Measurements from ENCODE around the gene PPIF. TPM values are rescaled to one million over a fixed set of nuclear protein-coding genes. Genes with fewer than 3 reads are reported as not detected.

PPIF gene
- total and polyA plus RNA-seq, 7 experiments from 2014 or later, result 8.7 to 192 (median 24.0) TPM

GRCh38 chr10:79352035-79352877, 5.0 kb downstream of the PPIF start:
- H3K9me3 ChIP-seq (ENCODE audit: control insufficient read depth in 2 of 3, low read length in 3 of 3), result no peaks in the 10 kb centered on the region
- no peaks in the 10 kb centered on the region for H3K9me3 Mint-ChIP-seq
- intact Hi-C loops (cut with micrococcal nuclease), result no loop called here
- peaks cover 15 to 20% of the 10 kb centered on the region in 2 donors for H3K4me1 ChIP-seq (ENCODE audit: control insufficient read depth in 2 of 2, insufficient read depth in 2 of 2, low read length in 2 of 2)
- peak overlapping the region in 2 of 9 donors; percentile 37 to 45 for H3K27ac Mint-ChIP-seq
- peaks cover 10 to 68% (median 16%) of the 10 kb centered on the region in 3 experiments for H3K36me3 ChIP-seq (ENCODE audit: control insufficient read depth in 2 of 3, insufficient read depth in 3 of 3, low read length in 3 of 3)
- ATAC-seq, result no peak
- DNase-seq, result peak in 1 of 9 donors; percentile 22
- ChIA-PET POLR2A (no interaction called here), CTCF (no interaction called here)
- no peaks in the 10 kb centered on the region for H3K27me3 Mint-ChIP-seq
- H3K4me3 Mint-ChIP-seq, result no peak overlapping the region
- H3K27ac ChIP-seq (ENCODE audit: low read depth, low read length), result no peak overlapping the region
- H3K27me3 ChIP-seq (ENCODE audit: control insufficient read depth in 2 of 2, insufficient read depth in 2 of 2, low read length in 2 of 2), result no peaks in the 10 kb centered on the region
- peaks cover 29 to 64% (median 52%) of the 10 kb centered on the region in 5 donors for H3K36me3 Mint-ChIP-seq
- no peak overlapping the region for H3K4me3 ChIP-seq (ENCODE audit: low read length)
- peaks cover 9 to 60% (median 30%) of the 10 kb centered on the region in 7 donors for H3K4me1 Mint-ChIP-seq

GRCh38 chr10:79353000-79353406, 5.7 kb downstream of the PPIF start:
- Mint-ChIP-seq H3K9me3 (no peaks in the 10 kb centered on the region), H3K4me1 (peaks cover 9 to 60% (median 30%) of the 10 kb centered on the region in 7 donors), H3K36me3 (peaks cover 29 to 66% (median 55%) of the 10 kb centered on the region in 5 donors), H3K4me3 (no peak overlapping the region), H3K27me3 (no peaks in the 10 kb centered on the region), H3K27ac (no peak overlapping the region)
- CTCF ChIA-PET, result no interaction called here
- H3K9me3 ChIP-seq (ENCODE audit: control insufficient read depth in 2 of 3, low read length in 3 of 3), result no peaks in the 10 kb centered on the region
- ATAC-seq (peak; percentile 37), DNase-seq (peak in 1 of 9 donors; percentile 17)
- H3K36me3 ChIP-seq (ENCODE audit: control insufficient read depth in 2 of 3, insufficient read depth in 3 of 3, low read length in 3 of 3), result peaks cover 10 to 68% (median 16%) of the 10 kb centered on the region in 3 experiments
- no peak overlapping the region for H3K27ac ChIP-seq (ENCODE audit: low read depth, low read length)
- peaks cover 15 to 17% of the 10 kb centered on the region in 2 donors for H3K4me1 ChIP-seq (ENCODE audit: control insufficient read depth in 2 of 2, insufficient read depth in 2 of 2, low read length in 2 of 2)
- no peak overlapping the region for H3K4me3 ChIP-seq (ENCODE audit: low read length)
- intact Hi-C loops (cut with micrococcal nuclease), result no loop called here
- POLR2A ChIA-PET, result no interaction called here
- no peaks in the 10 kb centered on the region for H3K27me3 ChIP-seq (ENCODE audit: control insufficient read depth in 2 of 2, insufficient read depth in 2 of 2, low read length in 2 of 2)

GRCh38 chr10:79353726-79354125, 6.5 kb downstream of the PPIF start:
- Histone ChIP-seq H3K27me3 (ENCODE audit: control insufficient read depth in 2 of 2, insufficient read depth in 2 of 2, low read length in 2 of 2) (no peaks in the 10 kb centered on the region), H3K4me1 (ENCODE audit: control insufficient read depth in 2 of 2, insufficient read depth in 2 of 2, low read length in 2 of 2) (peaks cover 7 to 10% of the 10 kb centered on the region in 2 donors), H3K36me3 (ENCODE audit: control insufficient read depth in 2 of 3, insufficient read depth in 3 of 3, low read length in 3 of 3) (peaks cover 10 to 68% (median 16%) of the 10 kb centered on the region in 3 experiments), H3K9me3 (ENCODE audit: control insufficient read depth in 2 of 3, low read length in 3 of 3) (no peaks in the 10 kb centered on the region), H3K27ac (ENCODE audit: low read depth, low read length) (no peak overlapping the region), H3K4me3 (ENCODE audit: low read length) (no peak overlapping the region)
- POLR2A ChIA-PET, result no interaction called here
- DNase-seq, result no peak
- intact Hi-C loops (cut with micrococcal nuclease), result no loop called here
- peaks cover 29 to 66% (median 55%) of the 10 kb centered on the region in 5 donors for H3K36me3 Mint-ChIP-seq
- no peak overlapping the region for H3K27ac Mint-ChIP-seq
- H3K9me3 Mint-ChIP-seq, result peaks cover 0 to 1% (median 0%) of the 10 kb centered on the region in 11 donors
- no peak for ATAC-seq
- H3K4me3 Mint-ChIP-seq, result no peak overlapping the region
- no peaks in the 10 kb centered on the region for H3K27me3 Mint-ChIP-seq
- peaks cover 4 to 57% (median 24%) of the 10 kb centered on the region in 7 donors for H3K4me1 Mint-ChIP-seq
- CTCF ChIA-PET, result interaction anchor here (0.6 kb wide), 1 partner anchor 186 kb away, joined by 3 read pairs; no protein-coding TSS in a partner anchor

GRCh38 chr10:79354141-79354540, 6.9 kb downstream of the PPIF start:
- intact Hi-C loops (cut with micrococcal nuclease), result no loop called here
- Histone ChIP-seq H3K27me3 (ENCODE audit: control insufficient read depth in 2 of 2, insufficient read depth in 2 of 2, low read length in 2 of 2) (no peaks in the 10 kb centered on the region), H3K36me3 (ENCODE audit: control insufficient read depth in 2 of 3, insufficient read depth in 3 of 3, low read length in 3 of 3) (peaks cover 10 to 68% (median 16%) of the 10 kb centered on the region in 3 experiments), H3K4me3 (ENCODE audit: low read length) (no peak overlapping the region), H3K4me1 (ENCODE audit: control insufficient read depth in 2 of 2, insufficient read depth in 2 of 2, low read length in 2 of 2) (peaks cover 3 to 6% of the 10 kb centered on the region in 2 donors), H3K9me3 (ENCODE audit: control insufficient read depth in 2 of 3, low read length in 3 of 3) (no peaks in the 10 kb centered on the region), H3K27ac (ENCODE audit: low read depth, low read length) (no peak overlapping the region)
- ChIA-PET CTCF (interaction anchor here (0.6 kb wide), 1 partner anchor 186 kb away, joined by 3 read pairs; no protein-coding TSS in a partner anchor), POLR2A (interaction anchor here (0.5 kb wide), 1 partner anchor 35 kb away, joined by 3 read pairs; no protein-coding TSS in a partner anchor)
- ATAC-seq, result no peak
- DNase-seq, result no peak
- peaks cover 0 to 2% (median 0%) of the 10 kb centered on the region in 11 donors for H3K9me3 Mint-ChIP-seq
- peaks cover 0 to 53% (median 20%) of the 10 kb centered on the region in 7 donors for H3K4me1 Mint-ChIP-seq
- peaks cover 29 to 66% (median 55%) of the 10 kb centered on the region in 5 donors for H3K36me3 Mint-ChIP-seq
- H3K4me3 Mint-ChIP-seq, result no peak overlapping the region
- peak overlapping the region in 1 of 9 donors; percentile 31 for H3K27ac Mint-ChIP-seq
- no peaks in the 10 kb centered on the region for H3K27me3 Mint-ChIP-seq

- H3K4me3 ChIP-seq (ENCODE audit: low read length), result no peak overlapping the region
- ChIA-PET POLR2A (interaction anchor here (0.5 kb wide), 1 partner anchor 35 kb away, joined by 3 read pairs; no protein-coding TSS in a partner anchor), CTCF (no interaction called here)
- intact Hi-C loops (cut with micrococcal nuclease), result no loop called here
- H3K27ac ChIP-seq (ENCODE audit: low read depth, low read length), result no peak overlapping the region
- H3K4me1 Mint-ChIP-seq, result peaks cover 0 to 48% (median 16%) of the 10 kb centered on the region in 7 donors
- H3K4me1 ChIP-seq (ENCODE audit: control insufficient read depth in 2 of 2, insufficient read depth in 2 of 2, low read length in 2 of 2), result peaks cover 0 to 1% of the 10 kb centered on the region in 2 donors
- no peak for ATAC-seq
- peaks cover 27 to 66% (median 55%) of the 10 kb centered on the region in 5 donors for H3K36me3 Mint-ChIP-seq
- H3K9me3 Mint-ChIP-seq, result peaks cover 0 to 2% (median 0%) of the 10 kb centered on the region in 11 donors
- no peaks in the 10 kb centered on the region for H3K27me3 Mint-ChIP-seq
- no peaks in the 10 kb centered on the region for H3K27me3 ChIP-seq (ENCODE audit: control insufficient read depth in 2 of 2, insufficient read depth in 2 of 2, low read length in 2 of 2)
- peak overlapping the region in 3 of 9 donors; percentile 30 to 45 (median 32) for H3K27ac Mint-ChIP-seq
- H3K36me3 ChIP-seq (ENCODE audit: control insufficient read depth in 2 of 3, insufficient read depth in 3 of 3, low read length in 3 of 3), result peaks cover 10 to 64% (median 12%) of the 10 kb centered on the region in 3 experiments
- H3K4me3 Mint-ChIP-seq, result no peak overlapping the region
- H3K9me3 ChIP-seq (ENCODE audit: control insufficient read depth in 2 of 3, low read length in 3 of 3), result no peaks in the 10 kb centered on the region
- no peak for DNase-seq
Observed at GRCh38 chr10:79354615-79355014, 7.3 kb downstream of the PPIF start.

GRCh38 chr10:79355420-79356017, 8.2 kb downstream of the PPIF start:
- Mint-ChIP-seq H3K36me3 (peaks cover 24 to 59% (median 50%) of the 10 kb centered on the region in 5 donors), H3K4me1 (peaks cover 0 to 39% (median 13%) of the 10 kb centered on the region in 7 donors), H3K27ac (peak overlapping the region in 2 of 9 donors; percentile 3 to 45), H3K9me3 (peaks cover 0 to 2% (median 0%) of the 10 kb centered on the region in 11 donors), H3K27me3 (no peaks in the 10 kb centered on the region), H3K4me3 (no peak overlapping the region)
- ChIA-PET POLR2A (no interaction called here), CTCF (no interaction called here)
- intact Hi-C loops (cut with micrococcal nuclease), result no loop called here
- no peaks in the 10 kb centered on the region for H3K4me1 ChIP-seq (ENCODE audit: control insufficient read depth in 2 of 2, insufficient read depth in 2 of 2, low read length in 2 of 2)
- peaks cover 6 to 54% (median 8%) of the 10 kb centered on the region in 3 experiments for H3K36me3 ChIP-seq (ENCODE audit: control insufficient read depth in 2 of 3, insufficient read depth in 3 of 3, low read length in 3 of 3)
- no peak overlapping the region for H3K4me3 ChIP-seq (ENCODE audit: low read length)
- no peak for ATAC-seq
- no peak overlapping the region for H3K27ac ChIP-seq (ENCODE audit: low read depth, low read length)
- no peaks in the 10 kb centered on the region for H3K9me3 ChIP-seq (ENCODE audit: control insufficient read depth in 2 of 3, low read length in 3 of 3)
- peak in 1 of 9 donors; percentile 17 for DNase-seq
- no peaks in the 10 kb centered on the region for H3K27me3 ChIP-seq (ENCODE audit: control insufficient read depth in 2 of 2, insufficient read depth in 2 of 2, low read length in 2 of 2)
